Left hindlimb (tissue), 1 donor: ENCODE measurements around the gene KCTD2.

Experiments used
- DNase-seq: peaks from one replicate; pipeline ENCODE4 v3.0.0-alpha.2; 2018

The KCTD2 gene

GRCh38 chr17:75102385-75102821 is 55.4 kb downstream of the KCTD2 start:
- no peak for DNase-seq

GRCh38 chr17:75103601-75104554 is 56.9 kb downstream of the KCTD2 start:
- no peak for DNase-seq

- no peak for DNase-seq
Observed at GRCh38 chr17:75105126-75106080, 58.4 kb downstream of the KCTD2 start.

- DNase-seq = no peak
Observed at GRCh38 chr17:75108193-75108592, 61.2 kb downstream of the KCTD2 start.

- DNase-seq = no peak
Observed at GRCh38 chr17:75109046-75109406, 62.0 kb downstream of the KCTD2 start.

- DNase-seq = peak; percentile 89
Observed at GRCh38 chr17:75109407-75110233, 62.6 kb downstream of the KCTD2 start, which contains the start of gene ARMC7. Gene ARMC7, plus strand, starts transcription at chr17:75109969. Its CDS starts 320 bp downstream, at chr17:75110289.

GRCh38 chr17:75110234-75110937 is 63.4 kb downstream of the KCTD2 start:
- DNase-seq = peak; percentile 51

- DNase-seq = no peak
Observed at GRCh38 chr17:75111777-75112335, 64.8 kb downstream of the KCTD2 start.

GRCh38 chr17:75113798-75114551 is 67.0 kb downstream of the KCTD2 start:
- DNase-seq = peak; percentile 87

- no peak for DNase-seq
Observed at GRCh38 chr17:75114552-75115314, 67.7 kb downstream of the KCTD2 start.
